Suprapubic skin (tissue), 4 donors: ENCODE measurements around the gene RHBDD2. TPM values are rescaled to one million over a fixed set of nuclear protein-coding genes. Genes with fewer than 3 reads are reported as not detected.
"Not testable (repeated sequence)": the region's sequence is repeated elsewhere in the genome, so short reads cannot be mapped to it uniquely, and the experiment has no call there.

Source experiments
- DNase-seq, 2 donors: peaks; one replicate each; pipeline ENCODE4 v3.0.0-alpha.2; 2019; ENCODE audit warnings: low spot score in 2 of 2
- H3K27ac ChIP-seq: fragments of 200-600 bp; sonication (generic); one replicate; pipeline ENCODE4 v1.5.1; 2019
- H3K27me3 ChIP-seq: fragments of 200-600 bp; sonication (generic); one replicate; pipeline ENCODE4 v1.5.1; 2019
- H3K36me3 ChIP-seq: fragments of 200-600 bp; sonication (generic); one replicate; pipeline ENCODE4 v1.5.1; 2019
- H3K4me1 ChIP-seq: fragments of 200-600 bp; sonication (generic); one replicate; pipeline ENCODE4 v1.5.1; 2019
- H3K4me3 ChIP-seq: fragments of 200-600 bp; sonication (generic); one replicate; pipeline ENCODE4 v1.5.1; 2019; ENCODE audit warnings: mild to moderate bottlenecking
- H3K9me3 ChIP-seq: fragments of 200-600 bp; sonication (generic); one replicate; pipeline ENCODE4 v1.5.1; 2019
- CTCF ChIP-seq, 2 donors: fragments of 200-600 bp in 1 of 2; fragments of 450-650 bp in 1 of 2; sonication (generic) in 1 of 2; IDR thresholded peaks; one replicate each; pipeline ENCODE4 v1.5.1; 2016 to 2019; ENCODE audit warnings: antibody characterized with exemption in 2 of 2, mild to moderate bottlenecking in 1 of 2, moderate library complexity in 1 of 2
- EP300 ChIP-seq: sonication (generic); formaldehyde crosslinking; IDR thresholded peaks from one replicate; pipeline ENCODE4 v1.6.1; 2017; ENCODE audit warnings: antibody characterized with exemption
- POLR2A ChIP-seq, 2 donors: fragments of 450-650 bp; IDR thresholded peaks; one replicate each; pipeline ENCODE4 v1.6.1; 2017; ENCODE audit warnings: antibody characterized with exemption in 2 of 2, mild to moderate bottlenecking in 2 of 2, moderate library complexity in 2 of 2
- POLR2AphosphoS5 ChIP-seq, 3 donors: sonication (generic); formaldehyde crosslinking; IDR thresholded peaks; one replicate each; pipeline ENCODE4 v1.6.1; 2017; ENCODE audit warnings: antibody characterized with exemption in 3 of 3
- WGBS: methylation state at CpG from one replicate; pipeline ENCODE4 v1.1.5; 2018; 5-methylcytosine and 5-hydroxymethylcytosine counted together
- total RNA-seq, 4 donors: library from RNA; depleted of rRNA; stranded (reverse); fragments of >200 nt; gene quantifications; one replicate each; pipeline ENCODE4 v1.1.0, GENCODE V29; 2016

RHBDD2 gene
- total RNA-seq, 4 donors from 2014 or later, result 28.3 to 63.1 (median 49.8) TPM

DNA sequence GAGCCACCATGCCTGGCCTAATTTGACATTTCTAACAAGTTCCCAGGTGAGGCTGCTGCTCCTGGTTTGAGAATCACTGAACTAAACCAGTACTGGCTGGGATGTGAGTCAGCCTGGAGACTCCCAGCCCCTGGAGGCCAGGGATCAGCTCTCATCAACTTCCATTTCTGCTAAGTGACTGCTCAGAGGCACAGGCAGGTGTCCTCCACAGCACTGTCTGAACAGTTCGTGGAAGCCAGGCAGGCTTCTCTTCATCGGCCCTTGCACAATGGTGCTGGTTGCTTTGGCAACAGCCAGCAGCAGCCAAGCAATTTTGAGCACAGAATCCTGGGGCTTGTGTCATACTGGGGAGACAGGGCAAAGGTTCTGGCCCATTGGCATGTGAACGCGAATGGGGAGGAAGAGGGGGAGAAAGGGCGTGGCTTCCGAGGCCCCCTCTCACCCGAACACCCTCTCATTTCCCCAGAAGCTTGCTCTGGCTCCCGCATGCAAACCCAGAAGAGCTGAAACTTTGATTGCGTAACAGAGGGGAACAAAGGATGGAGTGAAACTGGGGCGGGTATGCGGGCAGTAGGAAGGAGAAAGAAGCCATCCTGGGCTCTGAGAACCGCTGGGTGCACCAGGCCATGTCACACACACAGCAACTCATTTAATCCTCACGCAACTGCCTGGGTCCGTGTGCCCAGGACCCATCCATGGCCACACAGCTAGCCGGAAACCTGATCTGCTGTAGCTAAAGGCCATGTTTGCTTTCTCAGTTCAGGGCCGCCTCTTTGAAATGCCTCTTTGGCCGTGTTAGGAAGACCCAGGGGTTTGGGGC is 27.2 kb downstream of the RHBDD2 start:
- peak overlapping the region; percentile 45 for H3K27ac ChIP-seq
- TF ChIP-seq CTCF (IDR thresholded peaks at IDR 0.05), result no peak
- TF ChIP-seq POLR2A (IDR thresholded peaks at IDR 0.05), result no peak
- TF ChIP-seq EP300, result no peak
- peak in 1 of 3 donors; percentile 70 for TF ChIP-seq POLR2AphosphoS5 (IDR thresholded peaks at IDR 0.05)
- no peaks in the 10 kb centered on the region for H3K27me3 ChIP-seq
- peak; percentile 88 to 89 for DNase-seq
- H3K9me3 ChIP-seq, result no peaks in the 10 kb centered on the region
- no peaks in the 10 kb centered on the region for H3K36me3 ChIP-seq
- H3K4me1 ChIP-seq, result peaks cover 11% of the 10 kb centered on the region
- no peak overlapping the region for H3K4me3 ChIP-seq
- 33% methylated on average over 17 of the region's 17 CpGs for WGBS

- no peaks in the 10 kb centered on the region for H3K9me3 ChIP-seq
- peaks cover 11% of the 10 kb centered on the region for H3K4me1 ChIP-seq
- H3K4me3 ChIP-seq, result no peak overlapping the region
- DNase-seq, result no peak
- TF ChIP-seq EP300 (no peak), POLR2AphosphoS5 (IDR thresholded peaks at IDR 0.05) (no peak), CTCF (IDR thresholded peaks at IDR 0.05) (no peak), POLR2A (IDR thresholded peaks at IDR 0.05) (no peak)
- no peak overlapping the region for H3K27ac ChIP-seq
- H3K27me3 ChIP-seq, result no peaks in the 10 kb centered on the region
- WGBS, result 78% methylated on average over 10 of the region's 10 CpGs
- H3K36me3 ChIP-seq, result no peaks in the 10 kb centered on the region
Measured at GRCh38 chr7:75906991-75907667, 28.3 kb downstream of the RHBDD2 start.

- H3K4me3 ChIP-seq, H3K27me3 ChIP-seq, DNase-seq, H3K9me3 ChIP-seq, H3K27ac ChIP-seq, H3K36me3 ChIP-seq: not testable (repeated sequence)
- 95% methylated on average over 9 of the region's 9 CpGs for WGBS
- H3K4me1 ChIP-seq, result peaks cover 11% of the 10 kb centered on the region
Measured at GRCh38 chr7:75907668-75908039, 28.8 kb downstream of the RHBDD2 start.

- DNase-seq, result no peak
- TF ChIP-seq POLR2A (IDR thresholded peaks at IDR 0.05) (no peak), EP300 (no peak), CTCF (IDR thresholded peaks at IDR 0.05) (no peak), POLR2AphosphoS5 (IDR thresholded peaks at IDR 0.05) (no peak)
- Histone ChIP-seq H3K27ac (no peak overlapping the region), H3K36me3 (no peaks in the 10 kb centered on the region), H3K9me3 (no peaks in the 10 kb centered on the region), H3K4me1 (peaks cover 19% of the 10 kb centered on the region), H3K4me3 (no peak overlapping the region), H3K27me3 (no peaks in the 10 kb centered on the region)
- 90% methylated on average over 5 of the region's 5 CpGs for WGBS
Measured at GRCh38 chr7:75909521-75910132, 30.8 kb downstream of the RHBDD2 start.

DNA sequence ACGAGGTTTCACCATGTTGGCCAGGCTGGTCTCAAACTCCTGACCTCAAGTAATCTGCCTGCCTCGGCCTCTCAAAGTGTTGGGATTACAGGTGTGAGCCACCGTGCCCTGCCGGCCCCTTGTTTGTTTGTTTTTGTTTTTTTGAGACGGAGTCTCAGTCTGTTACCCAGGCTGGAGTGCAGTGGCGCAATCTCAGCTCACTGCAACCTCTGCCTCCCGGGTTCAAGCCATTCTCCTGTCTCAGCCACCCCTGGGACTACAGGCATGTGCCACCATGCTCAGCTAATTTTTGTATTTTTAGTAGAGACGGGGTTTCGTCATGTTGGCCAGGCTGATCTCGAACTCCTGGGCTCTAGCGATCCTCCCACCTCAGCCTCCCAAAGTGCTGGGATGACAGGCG is 32.4 kb downstream of the RHBDD2 start:
- peaks cover 18% of the 10 kb centered on the region for H3K4me1 ChIP-seq
- H3K27ac ChIP-seq, H3K36me3 ChIP-seq, H3K27me3 ChIP-seq, DNase-seq, H3K9me3 ChIP-seq, H3K4me3 ChIP-seq: not testable (repeated sequence)
- whole genome bisulfite sequencing, result 79% methylated on average over 12 of the region's 12 CpGs

- Histone ChIP-seq H3K36me3 (no peaks in the 10 kb centered on the region), H3K9me3 (no peaks in the 10 kb centered on the region), H3K27ac (no peak overlapping the region), H3K4me3 (peak overlapping the region; percentile 96), H3K4me1 (peaks cover 28% of the 10 kb centered on the region), H3K27me3 (no peaks in the 10 kb centered on the region)
- no peak for DNase-seq
- 93% methylated on average over 6 of the region's 6 CpGs for WGBS
- TF ChIP-seq EP300 (no peak), POLR2A (IDR thresholded peaks at IDR 0.05) (no peak), POLR2AphosphoS5 (IDR thresholded peaks at IDR 0.05) (no peak), CTCF (IDR thresholded peaks at IDR 0.05) (no peak)
Measured at GRCh38 chr7:75913437-75913836, 34.6 kb downstream of the RHBDD2 start.
